CD4-positive, CD25-positive, alpha-beta regulatory T cell (primary cell): ENCODE data around the gene LALBA. TPM values are rescaled to one million over a fixed set of nuclear protein-coding genes. Genes with fewer than 3 reads are reported as not detected.

Experiments used
- ATAC-seq, 2 donors: fragments of 150-1000 bp; cut with Tn5 transposase; one replicate each; pipeline ENCODE4 v1.10.0; 2021; ENCODE audit warnings: low read depth in 2 of 2, moderate number of reproducible peaks in 2 of 2, moderate library complexity in 1 of 2
- DNase-seq, 3 donors: peaks; one replicate each; pipeline versions ENCODE4 v3.0.0 to v3.0.0-alpha.2; 2012 to 2022; ENCODE audit warnings: mixed read lengths in 1 of 3
- H3K27ac ChIP-seq: one replicate; pipeline ENCODE4 v1.7.0; 2013; ENCODE audit warnings: mild to moderate bottlenecking, low read length; ENCODE audit not compliant: insufficient read depth, poor library complexity, severe bottlenecking
- H3K27me3 ChIP-seq: one replicate; pipeline ENCODE4 v1.7.0; 2013; ENCODE audit warnings: low read length; ENCODE audit not compliant: control insufficient read depth, insufficient read depth
- H3K36me3 ChIP-seq: one replicate; pipeline ENCODE4 v1.7.0; 2013; ENCODE audit warnings: mild to moderate bottlenecking, low read length, moderate library complexity; ENCODE audit not compliant: control insufficient read depth, insufficient read depth
- H3K4me1 ChIP-seq: 2 replicates; pipeline ENCODE4 v1.7.0; 2013; ENCODE audit warnings: mild to moderate bottlenecking, low read length; ENCODE audit not compliant: insufficient read depth, control insufficient read depth, poor library complexity, severe bottlenecking
- H3K4me3 ChIP-seq: one replicate; pipeline ENCODE4 v1.7.0; 2013; ENCODE audit warnings: low read depth, mild to moderate bottlenecking, low read length, moderate library complexity
- H3K9me3 ChIP-seq, 2 experiments: 1 replicate in 1 of 2; 2 replicates in 1 of 2; pipeline ENCODE4 v1.7.0; 2013; ENCODE audit warnings: low read length in 2 of 2, mild to moderate bottlenecking in 1 of 2, moderate library complexity in 1 of 2; ENCODE audit not compliant: control insufficient read depth in 2 of 2
- H3K27ac Mint-ChIP-seq, 3 donors: one replicate each; pipeline ENCODE4 v1.8.0; 2020 to 2022; ENCODE audit warnings: mild to moderate bottlenecking in 3 of 3, mixed read lengths in 3 of 3, moderate library complexity in 2 of 3
- H3K27me3 Mint-ChIP-seq: one replicate; pipeline ENCODE4 v1.8.0; 2022; ENCODE audit warnings: mild to moderate bottlenecking, mixed read lengths
- H3K36me3 Mint-ChIP-seq: one replicate; pipeline ENCODE4 v1.8.0; 2020; ENCODE audit warnings: mixed read lengths
- H3K4me1 Mint-ChIP-seq, 4 donors: one replicate each; pipeline ENCODE4 v1.8.0; 2020 to 2022; ENCODE audit warnings: mixed read lengths in 4 of 4, mild to moderate bottlenecking in 1 of 4
- H3K4me3 Mint-ChIP-seq, 4 donors: one replicate each; pipeline ENCODE4 v1.8.0; 2020 to 2022; ENCODE audit warnings: mild to moderate bottlenecking in 4 of 4, mixed read lengths in 4 of 4, moderate library complexity in 3 of 4
- H3K9me3 Mint-ChIP-seq, 7 donors: one replicate each; pipeline ENCODE4 v1.8.0; 2020 to 2022; ENCODE audit warnings: mixed read lengths in 7 of 7, mild to moderate bottlenecking in 3 of 7, moderate library complexity in 2 of 7
- polyA plus RNA-seq, 4 donors: library from polyadenylated mRNA; unstranded; fragments of 300-500 nt; fragmentation: Illumina TruSeq; gene quantifications; one replicate each; pipeline ENCODE4 v1.2.3, GENCODE V29; 2021
- total RNA-seq: library from RNA; stranded (reverse); gene quantifications from one replicate; pipeline ENCODE4 v1.2.3, GENCODE V29; 2022

LALBA gene
- total and polyA plus RNA-seq, 5 donors from 2014 or later: not detected

- no peaks in the 10 kb centered on the region for H3K36me3 ChIP-seq
- Mint-ChIP-seq H3K9me3 (peaks cover 0 to 4% (median 0%) of the 10 kb centered on the region in 7 donors), H3K36me3 (no peaks in the 10 kb centered on the region), H3K27ac (no peak overlapping the region), H3K27me3 (peaks cover 36% of the 10 kb centered on the region), H3K4me1 (no peaks in the 10 kb centered on the region), H3K4me3 (no peak overlapping the region)
- ATAC-seq: no peak
- no peak overlapping the region for H3K27ac ChIP-seq
- peaks cover 0 to 2% of the 10 kb centered on the region in 2 experiments for H3K9me3 ChIP-seq
- DNase-seq: no peak
- H3K27me3 ChIP-seq: peaks cover 4% of the 10 kb centered on the region
- H3K4me3 ChIP-seq: no peak overlapping the region
- H3K4me1 ChIP-seq: no peaks in the 10 kb centered on the region
These were observed 22.8 kb upstream of the LALBA start for GRCh38 chr12:48592591-48593086.

- H3K27me3 Mint-ChIP-seq: peaks cover 55% of the 10 kb centered on the region
- H3K27me3 ChIP-seq: peaks cover 10% of the 10 kb centered on the region
- H3K36me3 ChIP-seq: no peaks in the 10 kb centered on the region
- H3K36me3 Mint-ChIP-seq: no peaks in the 10 kb centered on the region
- H3K27ac Mint-ChIP-seq: no peak overlapping the region
- no peak overlapping the region for H3K4me3 ChIP-seq
- H3K4me3 Mint-ChIP-seq: no peak overlapping the region
- H3K9me3 ChIP-seq: no peaks in the 10 kb centered on the region
- H3K9me3 Mint-ChIP-seq: peaks cover 0 to 2% (median 0%) of the 10 kb centered on the region in 7 donors
- H3K27ac ChIP-seq: no peak overlapping the region
- no peak for ATAC-seq
- H3K4me1 ChIP-seq: no peaks in the 10 kb centered on the region
- no peak for DNase-seq
- H3K4me1 Mint-ChIP-seq: no peaks in the 10 kb centered on the region
These were observed 16.5 kb upstream of the LALBA start for GRCh38 chr12:48586361-48586760.

GRCh38 chr12:48583728-48584127 is 13.9 kb upstream of the LALBA start:
- Histone ChIP-seq H3K36me3 (no peaks in the 10 kb centered on the region), H3K27ac (no peak overlapping the region), H3K4me1 (no peaks in the 10 kb centered on the region), H3K27me3 (peaks cover 10% of the 10 kb centered on the region), H3K4me3 (no peak overlapping the region), H3K9me3 (no peaks in the 10 kb centered on the region)
- no peak for ATAC-seq
- Mint-ChIP-seq H3K27ac (no peak overlapping the region), H3K27me3 (peaks cover 58% of the 10 kb centered on the region), H3K4me3 (no peak overlapping the region), H3K36me3 (no peaks in the 10 kb centered on the region), H3K4me1 (no peaks in the 10 kb centered on the region), H3K9me3 (peaks cover 0 to 2% (median 0%) of the 10 kb centered on the region in 7 donors)
- no peak for DNase-seq

- Histone ChIP-seq H3K27me3 (peaks cover 10% of the 10 kb centered on the region), H3K4me1 (no peaks in the 10 kb centered on the region), H3K9me3 (no peaks in the 10 kb centered on the region), H3K36me3 (no peaks in the 10 kb centered on the region), H3K4me3 (no peak overlapping the region), H3K27ac (no peak overlapping the region)
- no peak for DNase-seq
- Mint-ChIP-seq H3K27ac (no peak overlapping the region), H3K4me1 (no peaks in the 10 kb centered on the region), H3K9me3 (no peaks in the 10 kb centered on the region), H3K27me3 (peaks cover 45% of the 10 kb centered on the region), H3K4me3 (no peak overlapping the region), H3K36me3 (no peaks in the 10 kb centered on the region)
- ATAC-seq: no peak
These were observed 11.0 kb upstream of the LALBA start for GRCh38 chr12:48580831-48581230.

- H3K27ac ChIP-seq: no peak overlapping the region
- no peak for DNase-seq
- no peaks in the 10 kb centered on the region for H3K9me3 ChIP-seq
- no peaks in the 10 kb centered on the region for H3K27me3 ChIP-seq
- no peaks in the 10 kb centered on the region for H3K36me3 ChIP-seq
- Mint-ChIP-seq H3K4me3 (no peak overlapping the region), H3K9me3 (peaks cover 0 to 5% (median 0%) of the 10 kb centered on the region in 7 donors), H3K4me1 (peaks cover 0 to 3% (median 0%) of the 10 kb centered on the region in 4 donors), H3K36me3 (no peaks in the 10 kb centered on the region), H3K27me3 (peaks cover 10% of the 10 kb centered on the region), H3K27ac (no peak overlapping the region)
- H3K4me3 ChIP-seq: no peak overlapping the region
- ATAC-seq: no peak
- no peaks in the 10 kb centered on the region for H3K4me1 ChIP-seq
These were observed 2.5 kb upstream of the LALBA start for GRCh38 chr12:48572326-48572725.

GRCh38 chr12:48567731-48568130 is 2.1 kb downstream of the LALBA start:
- Histone ChIP-seq H3K4me3 (no peak overlapping the region), H3K4me1 (no peaks in the 10 kb centered on the region), H3K9me3 (no peaks in the 10 kb centered on the region), H3K36me3 (no peaks in the 10 kb centered on the region), H3K27me3 (no peaks in the 10 kb centered on the region), H3K27ac (no peak overlapping the region)
- ATAC-seq (no peak), DNase-seq (no peak)
- H3K36me3 Mint-ChIP-seq: no peaks in the 10 kb centered on the region
- no peak overlapping the region for H3K4me3 Mint-ChIP-seq
- H3K4me1 Mint-ChIP-seq: peaks cover 0 to 3% (median 0%) of the 10 kb centered on the region in 4 donors
- peaks cover 16% of the 10 kb centered on the region for H3K27me3 Mint-ChIP-seq
- H3K27ac Mint-ChIP-seq: no peak overlapping the region
- peaks cover 0 to 4% (median 0%) of the 10 kb centered on the region in 7 donors for H3K9me3 Mint-ChIP-seq

- Mint-ChIP-seq H3K36me3 (no peaks in the 10 kb centered on the region), H3K27ac (no peak overlapping the region), H3K4me3 (no peak overlapping the region), H3K4me1 (no peaks in the 10 kb centered on the region), H3K9me3 (peaks cover 0 to 3% (median 0%) of the 10 kb centered on the region in 7 donors), H3K27me3 (peaks cover 38% of the 10 kb centered on the region)
- no peaks in the 10 kb centered on the region for H3K36me3 ChIP-seq
- peaks cover 2% of the 10 kb centered on the region for H3K27me3 ChIP-seq
- no peak overlapping the region for H3K4me3 ChIP-seq
- DNase-seq (no peak), ATAC-seq (no peak)
- H3K27ac ChIP-seq: no peak overlapping the region
- no peaks in the 10 kb centered on the region for H3K9me3 ChIP-seq
- H3K4me1 ChIP-seq: no peaks in the 10 kb centered on the region
These were observed 11.9 kb downstream of the LALBA start for GRCh38 chr12:48557919-48558318.

- Mint-ChIP-seq H3K27me3 (peaks cover 34% of the 10 kb centered on the region), H3K4me3 (no peak overlapping the region), H3K27ac (no peak overlapping the region), H3K9me3 (peaks cover 0 to 3% (median 0%) of the 10 kb centered on the region in 7 donors), H3K4me1 (no peaks in the 10 kb centered on the region), H3K36me3 (no peaks in the 10 kb centered on the region)
- Histone ChIP-seq H3K9me3 (no peaks in the 10 kb centered on the region), H3K4me1 (no peaks in the 10 kb centered on the region), H3K27me3 (peaks cover 2% of the 10 kb centered on the region), H3K27ac (no peak overlapping the region), H3K36me3 (no peaks in the 10 kb centered on the region), H3K4me3 (no peak overlapping the region)
- ATAC-seq: no peak
- DNase-seq: no peak
These were observed 13.2 kb downstream of the LALBA start for GRCh38 chr12:48556631-48557030.
